Measurements from ENCODE around the gene MLST8.

GRCh38 chr16:2177561-2177960, 27.7 kb upstream of the MLST8 start:
- TF ChIP-seq EP300 (IDR thresholded peaks at IDR 0.05; ENCODE audit: borderline replicate concordance) (no peak), MAX (IDR thresholded peaks at IDR 0.05) (no peak), TCF12 (IDR thresholded peaks at IDR 0.05; ENCODE audit: low read depth) (no peak), ZBTB7A (IDR thresholded peaks at IDR 0.05; ENCODE audit: low read depth) (no peak), FOXM1 (IDR thresholded peaks at IDR 0.05; ENCODE audit: borderline replicate concordance, low read depth) (no peak), CREB1 (IDR thresholded peaks at IDR 0.05; ENCODE audit: low read depth) (no peak), CEBPB (IDR thresholded peaks at IDR 0.05) (no peak), REST (IDR thresholded peaks at IDR 0.05; ENCODE audit: low read depth) (no peak), TEAD4 (IDR thresholded peaks at IDR 0.05) (no peak), TAF1 (IDR thresholded peaks at IDR 0.05; ENCODE audit: low read depth) (no peak), RAD21 (IDR thresholded peaks at IDR 0.05; ENCODE audit: low read depth) (no peak)

Data from Ishikawa (cell line).